ENCODE results near the gene MFSD6.
"Not testable (repeated sequence)": the region's sequence is repeated elsewhere in the genome, so short reads cannot be mapped to it uniquely, and the experiment has no call there.

The MFSD6 gene

DNA sequence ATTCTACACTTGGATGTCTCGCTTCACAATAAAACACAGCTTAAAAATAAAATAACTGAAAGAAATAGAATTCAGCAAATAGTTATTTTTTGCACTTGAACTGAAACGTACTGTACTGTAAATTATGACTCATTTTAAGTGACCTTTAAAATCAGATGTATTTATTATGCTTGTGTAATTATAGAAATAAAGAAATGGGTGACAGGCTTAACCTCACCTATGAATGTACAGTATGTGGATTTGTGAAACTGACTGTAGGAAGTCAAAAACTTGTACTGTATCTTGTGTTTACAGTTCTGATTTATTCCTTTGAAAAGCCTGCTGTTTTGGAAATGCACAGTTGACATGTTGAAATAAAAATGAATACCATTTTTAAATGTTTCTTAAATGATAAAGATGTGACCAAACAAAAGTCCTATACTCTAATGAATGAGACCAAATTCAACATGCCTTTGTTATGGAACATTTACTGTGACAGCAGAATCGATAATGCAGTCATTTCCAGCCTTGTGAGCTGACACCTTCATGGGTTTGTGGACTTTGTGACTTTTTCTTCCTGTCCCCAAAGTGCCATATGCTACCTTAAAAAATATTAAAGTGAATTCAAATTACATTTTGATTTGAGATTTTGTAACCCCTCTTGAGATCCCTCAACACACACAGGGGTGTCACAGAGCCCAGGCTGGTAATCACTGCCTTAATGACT is 93.7 kb downstream of the MFSD6 start:
- DNase-seq (ENCODE audit: low spot score) = no peak

DNA sequence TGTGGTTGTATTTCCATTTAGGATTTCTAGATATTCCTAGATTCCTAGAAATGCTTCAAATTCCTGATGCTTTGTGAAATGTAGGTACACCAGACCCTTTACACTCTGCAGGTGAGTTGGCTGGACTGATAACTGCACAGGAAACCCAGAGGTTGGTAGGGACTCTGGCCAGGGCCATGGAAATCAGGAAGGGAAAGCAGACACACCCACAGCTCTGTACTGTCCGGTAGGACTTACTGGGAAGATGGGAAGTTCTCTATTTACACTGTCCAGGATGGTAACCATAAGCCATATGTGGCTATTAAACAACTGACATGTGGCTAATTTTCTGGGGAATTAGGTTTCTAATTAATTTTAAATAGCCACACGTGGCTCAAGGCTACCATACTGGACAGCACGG is 94.9 kb downstream of the MFSD6 start:
- DNase-seq (ENCODE audit: low spot score) = no peak

DNA sequence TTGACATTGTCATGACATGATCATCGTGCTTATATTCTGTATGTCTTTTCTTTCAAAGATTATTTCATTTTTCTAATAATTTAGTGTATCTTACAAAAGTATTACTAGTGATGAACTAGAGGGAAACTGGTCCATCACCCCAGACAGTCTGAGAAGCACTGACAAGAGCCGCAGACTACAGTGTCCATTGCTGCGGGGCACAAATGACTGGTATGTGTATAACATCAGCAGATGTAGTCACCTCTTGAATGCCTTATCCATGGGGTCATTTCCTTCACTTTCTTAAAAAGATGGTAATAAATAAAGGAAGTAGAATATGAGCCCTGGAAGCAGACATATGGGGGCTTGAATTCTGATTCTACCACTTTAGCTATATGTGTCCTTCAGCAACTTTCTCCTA is 96.8 kb downstream of the MFSD6 start:
- no peak for DNase-seq (ENCODE audit: low spot score)

DNA sequence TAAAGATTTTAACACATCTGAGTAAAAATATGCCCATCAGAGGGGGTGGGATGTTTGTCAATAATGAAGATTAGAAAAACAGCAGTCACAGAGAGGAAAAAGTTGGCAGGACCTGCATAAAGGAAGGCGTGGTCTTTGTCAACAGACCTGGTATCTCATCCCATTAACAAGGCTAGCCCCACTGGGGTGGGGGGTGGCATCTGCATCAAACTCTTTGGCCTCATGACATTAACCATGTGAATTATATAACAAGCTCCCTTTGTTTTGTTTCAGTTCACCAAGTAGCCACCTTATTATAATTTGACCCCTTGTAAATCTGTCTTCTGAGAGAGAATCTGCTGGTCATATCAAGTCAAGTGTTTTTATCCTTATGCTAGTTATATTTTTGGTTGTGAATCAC is 97.5 kb downstream of the MFSD6 start:
- no peak for DNase-seq (ENCODE audit: low spot score)

GRCh38 chr2:190506666-190507065 is 98.5 kb downstream of the MFSD6 start:
- no peak for DNase-seq (ENCODE audit: low spot score)

- DNase-seq (ENCODE audit: low spot score) = no peak
These were observed 99.0 kb downstream of the MFSD6 start for GRCh38 chr2:190507135-190507534.

- DNase-seq (ENCODE audit: low spot score) = not testable (repeated sequence)
These were observed 101.7 kb downstream of the MFSD6 start for GRCh38 chr2:190509895-190510294.

- no peak for DNase-seq (ENCODE audit: low spot score)
These were observed 102.9 kb downstream of the MFSD6 start for GRCh38 chr2:190511104-190511503.

DNA sequence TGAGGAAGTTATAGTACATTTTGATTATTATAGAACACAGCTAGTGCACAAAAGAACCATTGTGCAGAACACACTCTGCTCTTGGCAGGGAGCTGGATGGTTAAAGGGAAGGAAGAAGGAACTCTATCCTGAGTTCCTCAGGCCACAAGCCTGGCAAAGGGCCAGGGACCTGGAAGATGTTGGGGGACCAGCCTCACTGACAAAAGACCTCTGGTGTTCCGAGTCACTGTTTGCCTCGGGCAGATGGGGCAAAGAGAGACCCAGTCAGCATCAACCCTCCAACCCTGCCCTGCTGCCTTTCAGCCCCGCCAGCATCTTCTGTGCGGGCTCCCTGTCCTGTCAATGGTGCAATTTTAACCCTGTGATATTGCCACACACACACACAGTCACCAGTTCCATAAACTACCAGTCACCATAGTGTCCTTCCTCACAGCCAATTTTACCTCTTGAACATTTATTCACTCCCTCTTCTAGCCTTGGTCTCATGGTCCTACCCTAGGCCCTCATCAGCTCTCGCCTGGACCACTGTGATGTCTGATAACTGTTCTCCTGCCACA is 104.5 kb downstream of the MFSD6 start:
- no peak for DNase-seq (ENCODE audit: low spot score)

- DNase-seq (ENCODE audit: low spot score) = no peak
These were observed 105.7 kb downstream of the MFSD6 start for GRCh38 chr2:190513877-190514276.

DNA sequence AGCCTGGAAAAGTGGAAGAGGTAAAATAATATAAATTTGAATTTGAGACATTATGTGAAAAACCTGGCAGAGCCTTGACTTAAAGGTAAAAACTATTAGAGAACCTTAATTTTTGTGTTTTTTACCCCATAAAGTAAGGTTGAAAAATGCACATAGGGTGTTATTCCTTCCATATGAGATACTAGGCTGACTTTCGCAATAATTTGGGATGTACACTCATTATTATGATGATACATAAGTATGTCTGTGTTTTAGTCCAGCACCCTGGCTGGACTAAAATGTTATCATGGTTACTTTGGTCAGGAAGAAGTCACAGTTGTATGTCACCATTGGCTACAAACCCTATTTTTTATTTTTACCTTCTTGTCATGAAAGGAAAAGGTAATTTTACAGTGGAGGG is 106.5 kb downstream of the MFSD6 start:
- DNase-seq (ENCODE audit: low spot score) = no peak

- DNase-seq (ENCODE audit: low spot score) = no peak
These were observed 107.5 kb downstream of the MFSD6 start for GRCh38 chr2:190515687-190516086.

DNA sequence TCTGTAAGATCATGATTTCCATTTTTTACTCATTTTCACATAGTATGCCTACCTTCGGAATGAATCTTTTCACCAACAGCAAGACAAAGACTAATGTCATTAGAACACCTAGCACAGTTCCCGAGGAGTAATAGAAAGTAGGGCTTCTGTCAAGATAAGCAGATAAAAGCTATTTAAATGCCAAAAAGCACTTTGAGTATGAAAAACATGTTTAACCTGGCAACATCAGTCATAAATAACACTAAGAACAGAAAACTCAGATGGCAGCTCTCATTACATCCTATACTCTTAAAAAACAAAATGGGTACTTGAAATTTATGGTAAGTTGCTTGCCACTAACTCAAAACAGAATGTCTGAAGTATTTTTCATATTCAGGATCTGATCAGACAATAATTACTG is 109.3 kb downstream of the MFSD6 start:
- no peak for DNase-seq (ENCODE audit: low spot score)

DNA sequence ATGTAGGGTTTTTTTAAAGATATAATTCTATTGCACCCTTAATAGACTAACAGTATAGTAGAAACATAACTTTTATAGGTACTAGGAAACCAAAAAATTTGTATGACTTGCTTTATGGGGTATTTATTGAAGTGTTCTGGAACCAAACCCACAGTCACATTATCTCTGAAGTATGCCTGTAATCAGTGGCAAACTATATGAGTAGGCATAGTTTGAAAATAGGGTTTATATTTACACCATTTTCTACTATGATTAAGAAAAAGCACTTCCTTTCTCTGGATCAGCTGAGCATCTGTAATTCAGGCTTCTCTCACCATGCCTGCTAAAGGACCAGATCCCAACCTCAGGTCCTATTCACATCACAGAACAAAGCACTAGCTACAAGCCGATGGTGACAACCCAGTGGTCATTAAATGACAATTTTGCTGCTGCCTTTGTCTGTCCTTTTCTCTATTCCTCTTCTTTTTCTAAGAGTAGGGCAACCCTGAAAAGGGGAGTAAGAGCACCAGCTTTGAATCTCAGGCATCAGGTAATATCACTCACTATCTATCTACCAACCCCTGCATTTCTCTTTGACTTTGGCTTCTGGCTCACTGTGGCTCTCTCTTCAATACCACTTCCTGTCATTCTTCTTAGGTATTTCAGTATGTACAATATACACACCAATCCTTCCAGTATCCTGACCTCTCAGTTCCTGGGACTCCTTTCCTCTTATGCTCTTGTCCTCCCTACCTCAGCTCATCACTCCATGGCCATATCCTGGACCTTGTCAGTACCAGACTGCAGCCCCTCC is 112.0 kb downstream of the MFSD6 start:
- DNase-seq (ENCODE audit: low spot score) = no peak

GRCh38 chr2:190524928-190525327 is 116.8 kb downstream of the MFSD6 start:
- no peak for DNase-seq (ENCODE audit: low spot score)

DNA sequence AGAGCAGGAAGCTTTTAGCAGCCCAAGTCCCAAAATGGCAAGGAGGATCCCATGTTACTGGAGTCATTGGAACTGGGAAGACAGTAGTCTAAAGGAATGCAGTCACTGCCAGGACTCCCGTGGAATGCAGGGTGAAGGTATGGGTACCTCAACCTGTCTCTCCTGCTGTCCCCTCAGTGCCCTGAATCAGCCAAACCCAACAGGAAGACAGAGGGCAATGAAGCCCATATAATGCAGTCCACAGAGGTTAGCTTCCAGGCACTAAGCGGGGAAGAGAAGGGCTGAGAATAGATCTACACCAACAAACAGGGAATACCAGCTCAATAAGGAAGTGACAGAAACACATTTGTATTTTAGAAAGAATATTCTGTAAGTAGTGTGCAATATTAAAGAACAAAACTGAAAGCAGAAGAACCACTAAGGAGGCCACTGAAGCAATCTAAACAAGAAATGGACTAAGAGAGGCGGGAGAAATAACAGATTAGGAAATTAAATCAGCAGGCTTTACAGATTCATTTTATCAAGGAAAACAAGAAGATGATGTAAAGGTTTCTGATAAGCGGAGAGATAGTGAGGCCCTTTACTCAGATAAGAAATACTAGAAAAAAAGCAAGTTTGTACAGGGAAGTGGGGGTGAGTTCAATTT is 118.1 kb downstream of the MFSD6 start:
- DNase-seq (ENCODE audit: low spot score) = no peak

GRCh38 chr2:190527214-190527613 is 119.1 kb downstream of the MFSD6 start:
- DNase-seq (ENCODE audit: low spot score) = no peak

- no peak for DNase-seq (ENCODE audit: low spot score)
These were observed 119.8 kb downstream of the MFSD6 start for GRCh38 chr2:190527918-190528317.

DNA sequence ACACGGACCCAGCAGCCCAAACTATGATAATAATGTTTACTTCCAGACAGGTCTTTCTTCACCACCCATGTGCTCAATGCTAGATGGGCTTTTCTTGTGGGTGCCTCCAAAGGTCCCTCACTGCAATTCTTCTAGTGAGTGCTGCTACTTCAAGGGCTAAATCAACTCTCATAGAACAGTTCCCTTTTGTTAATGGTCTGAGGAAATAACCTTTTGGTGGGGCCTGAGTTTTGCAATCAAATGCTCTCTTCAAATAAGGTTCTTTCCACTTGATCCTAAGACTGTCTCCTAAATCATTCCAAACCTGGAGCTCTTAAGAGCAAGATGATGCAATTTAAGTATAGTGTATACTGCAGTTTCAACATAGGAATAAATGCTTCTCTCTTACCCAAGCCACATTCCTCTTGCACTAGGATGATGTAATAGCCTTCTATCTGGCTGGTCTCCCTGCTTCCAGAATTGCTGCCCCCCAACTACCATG is 120.4 kb downstream of the MFSD6 start:
- DNase-seq (ENCODE audit: low spot score) = no peak

DNA sequence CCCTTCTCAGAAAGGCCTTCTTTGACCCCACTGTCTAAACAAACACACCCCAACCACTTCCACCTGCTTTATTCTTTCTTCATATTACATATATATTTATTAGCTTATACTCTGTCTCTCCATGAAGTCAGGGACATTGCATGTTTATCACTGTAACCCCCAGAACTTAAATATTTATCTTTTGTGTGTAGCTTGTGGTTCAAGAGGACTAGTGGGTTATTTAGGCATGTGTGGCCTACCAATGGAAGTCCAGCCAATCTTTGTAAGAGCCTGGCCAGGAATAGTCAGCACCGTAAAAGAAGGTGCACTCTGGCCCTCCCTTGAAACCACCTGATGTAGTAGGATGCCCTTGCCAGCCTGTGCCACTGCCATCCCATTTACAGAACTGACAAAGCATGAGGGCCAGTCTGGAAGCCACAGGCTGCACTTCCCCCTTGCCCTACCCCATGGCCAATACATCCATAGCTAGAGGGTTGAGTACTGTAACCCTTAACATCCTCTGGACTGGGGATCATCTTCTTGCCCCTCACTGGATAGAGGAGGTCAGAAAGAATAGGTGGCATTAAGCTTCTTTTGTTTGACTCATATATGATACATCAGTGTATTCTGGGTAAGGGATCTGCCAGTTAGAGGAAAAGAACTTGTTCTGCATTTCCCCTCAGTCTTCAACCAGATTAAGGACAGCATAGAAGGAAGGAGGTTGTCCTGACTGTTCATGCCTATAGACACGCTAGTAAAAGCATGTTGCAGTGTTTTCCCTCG is 121.5 kb downstream of the MFSD6 start:
- no peak for DNase-seq (ENCODE audit: low spot score)

DNA sequence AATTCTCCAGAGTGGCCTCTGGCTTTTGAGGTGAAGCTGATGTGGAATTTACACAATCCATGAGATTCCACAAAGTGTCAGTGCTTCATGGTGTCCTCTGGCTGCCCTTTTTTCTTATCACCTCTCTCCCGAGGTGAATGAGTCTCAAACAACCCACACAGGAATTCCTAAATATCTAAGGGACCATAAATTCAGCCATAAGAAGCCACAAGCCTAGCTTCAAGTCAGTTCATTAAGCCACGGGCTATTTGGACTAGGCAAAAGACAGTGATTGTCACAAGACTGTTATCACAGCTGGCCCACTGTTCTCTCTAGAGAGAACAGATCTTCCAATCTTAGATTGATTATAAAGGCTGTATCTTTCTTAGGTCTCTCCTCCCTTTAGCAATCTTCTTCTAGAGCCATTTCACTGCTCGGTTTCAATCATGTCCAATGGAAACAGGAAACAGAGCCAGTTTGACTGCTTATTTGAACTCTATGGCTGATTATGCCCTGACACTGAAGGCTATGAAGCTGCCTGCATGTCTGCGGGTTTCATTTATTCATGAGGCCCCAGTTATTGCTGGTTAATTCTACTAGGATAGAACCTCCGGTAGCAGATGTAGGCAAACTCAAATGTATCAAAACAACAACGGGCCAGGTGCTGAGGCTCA is 122.2 kb downstream of the MFSD6 start:
- DNase-seq (ENCODE audit: low spot score) = no peak

Data from ecto neural progenitor cell (in vitro differentiated cells).